Occipital lobe (tissue), 2 donors: ENCODE data around the gene SPOCK1. TPM values are rescaled to one million over a fixed set of nuclear protein-coding genes. Genes with fewer than 3 reads are reported as not detected.

Experiments used
- DNase-seq: peaks from one replicate; lab custom pipeline; 2025; lab: John Stamatoyannopoulos, UW
- total RNA-seq: library from RNA; depleted of rRNA; stranded (reverse); fragments of >200 nt; gene quantifications from one replicate; pipeline ENCODE4 v1.2.3, GENCODE V29; 2014

Gene SPOCK1
- total RNA-seq, 1 donor from 2014 or later = 36.7 TPM

DNA sequence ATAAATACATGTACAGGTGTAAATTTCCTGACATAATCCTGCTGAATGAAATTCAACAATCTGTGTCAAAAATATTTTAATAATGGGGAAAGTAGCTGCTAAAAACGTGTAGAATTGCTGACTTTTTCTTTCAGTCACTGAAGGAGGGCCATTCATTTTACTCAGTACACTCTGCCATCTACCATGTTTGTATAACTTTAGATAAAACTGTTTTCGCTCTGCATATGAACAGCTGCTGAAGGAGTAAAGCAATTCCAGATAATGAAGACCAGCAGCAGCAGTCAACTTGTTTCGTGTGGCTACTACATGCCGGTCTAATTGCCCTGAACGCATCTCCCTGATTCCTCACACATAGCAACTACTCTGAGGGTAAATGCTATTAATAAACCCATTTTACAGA, 380.5 kb downstream of the SPOCK1 start:
- no peak for DNase-seq

DNA sequence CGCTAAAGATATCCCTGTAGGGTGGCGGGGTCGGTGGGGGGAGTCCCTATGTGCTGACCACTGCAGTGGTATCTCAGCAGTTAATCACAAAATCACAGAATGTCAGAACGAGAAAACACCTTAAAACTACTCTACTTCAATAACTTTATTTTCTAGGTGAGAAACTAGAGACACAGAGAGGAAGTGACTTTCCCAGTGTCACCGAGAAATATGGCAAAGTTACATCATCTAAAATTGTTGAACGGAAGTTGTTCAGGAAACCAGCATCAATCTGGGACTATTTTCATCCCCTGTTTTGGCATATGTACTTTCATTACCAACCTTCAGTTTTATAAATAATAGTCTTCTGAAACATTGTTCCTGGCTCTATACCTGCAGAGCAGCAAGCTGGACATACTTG, 384.0 kb downstream of the SPOCK1 start:
- no peak for DNase-seq

- no peak for DNase-seq
Measured at GRCh38 chr5:137114529-137114928, 384.6 kb downstream of the SPOCK1 start.

DNA sequence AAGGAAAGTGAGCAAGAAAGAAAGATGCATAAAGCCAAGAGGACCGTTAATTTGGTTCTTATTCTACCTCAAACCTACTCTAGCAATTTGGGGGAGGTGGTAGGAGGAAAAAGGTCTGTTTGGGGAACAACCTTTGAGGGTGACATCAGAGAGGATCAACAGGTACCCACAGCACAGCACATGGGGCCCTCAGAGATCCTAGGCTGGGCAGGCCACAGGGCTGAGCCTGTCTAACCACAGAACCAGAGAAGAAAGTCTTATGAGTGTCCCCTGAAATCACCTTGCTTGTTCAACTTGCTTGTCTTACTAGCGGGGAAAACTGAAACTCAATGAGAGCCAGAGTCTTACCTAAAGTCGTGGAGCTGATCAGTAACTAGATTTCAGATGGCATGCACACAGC, 385.2 kb downstream of the SPOCK1 start:
- no peak for DNase-seq

GRCh38 chr5:137113161-137113560, 386.0 kb downstream of the SPOCK1 start:
- DNase-seq = no peak

DNA sequence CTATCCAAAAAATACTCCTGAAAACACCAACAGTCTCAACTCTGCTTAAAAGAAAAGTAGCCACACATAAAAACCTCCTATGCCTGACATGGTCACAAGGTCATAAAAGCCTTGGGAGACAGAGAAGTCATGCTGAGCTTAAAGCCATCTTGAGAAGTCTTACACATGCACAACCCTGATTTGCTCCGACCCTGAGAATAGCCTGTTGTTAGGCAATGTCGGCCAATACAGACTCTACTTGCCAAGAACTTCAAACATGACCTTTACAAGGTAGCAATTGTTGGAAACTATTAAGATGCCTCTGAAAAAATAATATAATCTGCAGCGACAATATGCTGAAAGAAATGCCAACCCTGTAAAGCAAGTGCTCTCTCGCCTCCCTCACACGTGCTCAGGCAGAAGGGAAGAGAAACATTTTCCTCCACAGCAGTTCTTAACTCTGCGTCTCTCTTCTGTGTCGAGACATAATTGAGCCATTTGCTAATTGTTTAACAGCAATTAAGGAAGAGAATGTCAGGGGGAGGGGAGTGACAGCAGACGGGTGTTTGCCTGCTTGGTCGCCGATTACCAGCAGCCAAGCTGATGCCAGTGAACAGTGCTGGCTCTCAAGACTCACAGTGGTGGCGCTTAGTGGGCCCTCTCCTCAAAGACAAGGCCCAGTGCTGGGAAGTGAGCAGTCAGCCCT, 393.6 kb downstream of the SPOCK1 start:
- DNase-seq = no peak

GRCh38 chr5:137101544-137101943, 397.6 kb downstream of the SPOCK1 start:
- DNase-seq = no peak

DNA sequence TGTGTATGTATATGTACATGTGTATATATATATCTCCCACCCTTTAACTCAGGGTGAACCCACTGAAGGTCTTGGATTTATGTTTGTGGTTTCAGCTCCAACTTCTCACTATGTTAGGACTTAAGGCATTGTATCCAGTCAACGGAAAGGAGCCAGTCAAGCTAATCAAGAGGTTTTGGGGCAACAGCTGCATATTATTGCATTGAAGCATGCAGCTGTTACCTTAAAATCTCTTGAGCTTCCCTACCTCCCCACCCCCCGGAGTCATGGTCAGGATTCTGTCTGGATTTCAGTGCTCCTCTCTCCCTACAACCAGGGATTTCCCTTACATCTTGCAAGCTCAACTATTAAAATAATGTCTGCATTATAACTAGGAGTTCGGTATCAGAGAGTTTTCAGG, 399.5 kb downstream of the SPOCK1 start:
- no peak for DNase-seq

GRCh38 chr5:137098663-137099062, 400.5 kb downstream of the SPOCK1 start:
- DNase-seq = no peak

DNA sequence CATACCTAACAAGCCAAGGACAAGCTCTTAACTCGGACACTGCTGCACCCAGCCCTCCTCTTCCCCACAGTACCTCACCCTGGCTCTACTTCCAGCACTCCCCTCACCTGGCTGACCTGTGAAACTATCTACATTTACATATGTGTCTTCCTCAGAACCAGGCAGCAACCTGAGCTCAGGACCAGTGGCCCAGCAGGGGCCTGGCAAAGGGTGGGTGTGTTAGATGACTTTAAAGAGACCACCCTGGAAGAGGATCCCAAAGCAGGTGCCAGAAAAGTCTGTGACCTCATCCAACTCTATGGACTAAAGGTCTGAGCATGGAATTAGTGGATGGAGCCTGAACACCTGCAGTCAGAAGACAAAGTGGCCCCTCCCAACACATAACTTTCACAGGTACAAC, 400.9 kb downstream of the SPOCK1 start:
- no peak for DNase-seq

GRCh38 chr5:137097203-137097602, 401.9 kb downstream of the SPOCK1 start:
- DNase-seq = no peak

GRCh38 chr5:137096149-137097103, 402.7 kb downstream of the SPOCK1 start:
- DNase-seq = no peak

GRCh38 chr5:137095597-137095996, 403.5 kb downstream of the SPOCK1 start:
- DNase-seq = no peak

DNA sequence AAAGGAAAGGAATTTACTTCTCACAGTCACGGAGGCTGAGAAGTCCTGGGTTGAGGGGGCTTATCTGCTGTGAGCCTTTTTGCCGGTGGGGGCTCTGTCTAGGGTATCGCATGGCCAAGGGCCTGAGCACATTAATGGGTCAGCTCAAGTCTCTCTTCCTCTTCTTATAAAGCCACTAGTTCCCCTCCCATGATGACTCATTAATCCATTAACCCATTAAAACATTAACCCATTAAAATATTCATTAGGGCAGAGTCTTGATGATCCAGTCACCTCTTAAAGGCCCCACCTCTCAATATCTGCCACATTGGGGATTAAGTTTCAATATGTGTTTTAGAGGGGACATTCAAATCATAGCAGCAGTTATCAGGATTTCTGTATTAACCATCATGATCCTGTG, 406.3 kb downstream of the SPOCK1 start:
- no peak for DNase-seq

GRCh38 chr5:137091472-137091871, 407.7 kb downstream of the SPOCK1 start:
- no peak for DNase-seq

DNA sequence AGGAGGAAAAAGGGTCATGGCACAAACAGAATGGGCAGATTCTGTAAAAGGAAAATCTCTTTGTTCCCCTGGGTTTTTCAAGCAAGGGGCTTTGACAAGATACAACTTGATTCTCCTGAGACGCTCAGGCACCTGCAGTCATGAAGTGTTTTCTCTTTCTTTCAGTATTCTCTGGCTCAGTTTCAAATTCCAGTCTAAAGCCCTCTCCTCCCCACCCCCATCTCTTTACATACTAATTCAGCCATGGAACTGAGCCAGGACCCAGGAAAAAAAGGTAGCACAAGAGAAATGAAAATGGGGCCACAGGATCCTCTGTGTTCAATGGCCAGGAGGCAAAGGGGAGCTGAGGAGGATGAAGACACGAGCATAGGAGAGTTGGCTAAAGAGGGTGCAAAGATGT, 408.4 kb downstream of the SPOCK1 start:
- no peak for DNase-seq

GRCh38 chr5:137090151-137090550, 409.0 kb downstream of the SPOCK1 start:
- no peak for DNase-seq

DNA sequence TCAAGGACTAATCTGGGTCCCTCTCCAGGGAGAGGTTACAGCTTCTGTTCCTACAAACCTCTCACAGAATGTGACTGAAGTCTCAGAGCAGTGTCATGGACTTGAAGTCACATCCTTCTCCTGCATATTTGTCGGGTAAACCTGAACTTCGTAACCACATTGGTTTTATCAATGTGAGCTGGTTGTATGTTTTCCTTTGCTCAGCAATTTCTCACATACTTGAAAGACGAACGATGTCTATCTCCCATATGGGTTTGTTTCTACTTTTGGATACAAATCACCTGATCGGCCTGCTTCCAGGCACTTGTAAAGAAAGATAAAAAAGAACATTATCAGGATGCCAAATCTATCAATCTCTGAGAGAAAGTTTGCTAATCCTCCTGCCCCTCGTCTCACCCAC, 411.0 kb downstream of the SPOCK1 start:
- DNase-seq = no peak

- no peak for DNase-seq
Measured at GRCh38 chr5:137086342-137086741, 412.8 kb downstream of the SPOCK1 start.

- no peak for DNase-seq
Measured at GRCh38 chr5:137085206-137085605, 413.9 kb downstream of the SPOCK1 start.

- no peak for DNase-seq
Measured at GRCh38 chr5:137084016-137084415, 415.1 kb downstream of the SPOCK1 start.

- DNase-seq = no peak
Measured at GRCh38 chr5:137082951-137083350, 416.2 kb downstream of the SPOCK1 start.

GRCh38 chr5:137078171-137078665, 420.9 kb downstream of the SPOCK1 start:
- DNase-seq = peak; percentile 38
